GM12891 (cell line): ENCODE measurements around the gene EFL1.
A peak's percentile ranks its signal among the peaks of the same experiment; 100 is the strongest.

Experiments used
- DNase-seq: peaks from one replicate; pipeline ENCODE4 v3.0.0; 2011; ENCODE audit warnings: low spot score; ENCODE audit not compliant: insufficient read length
- FAIRE-seq: peaks from 2 replicates; lab custom pipeline; 2011; peaks lifted over from hg19 to GRCh38; lab: Jason Lieb, UNC
- PAX5 ChIP-seq: IDR thresholded peaks from 2 replicates; pipeline ENCODE4 v1.6.1; 2011; ENCODE audit warnings: low read length, moderate library complexity, mild to moderate bottlenecking; ENCODE audit not compliant: insufficient read depth, severe bottlenecking
- POLR2A ChIP-seq: IDR thresholded peaks from 2 replicates; pipeline ENCODE4 v1.6.1; 2011; ENCODE audit warnings: low read depth, low read length, control low read depth
- POLR2AphosphoS5 ChIP-seq: IDR thresholded peaks from 2 replicates; pipeline ENCODE4 v1.6.1; 2011; ENCODE audit warnings: low read depth, low read length, control low read depth
- POU2F2 ChIP-seq: IDR thresholded peaks from 2 replicates; pipeline ENCODE4 v1.6.1; 2011; ENCODE audit warnings: low read depth, mild to moderate bottlenecking, control low read depth, low read length, moderate library complexity
- SPI1 ChIP-seq: IDR thresholded peaks from 2 replicates; pipeline ENCODE4 v1.6.1; 2011; ENCODE audit warnings: low read depth, low read length, control low read depth
- TAF1 ChIP-seq: IDR thresholded peaks from 2 replicates; pipeline ENCODE4 v1.6.1; 2011; ENCODE audit warnings: low read depth, low read length, control low read depth

Gene EFL1

DNA sequence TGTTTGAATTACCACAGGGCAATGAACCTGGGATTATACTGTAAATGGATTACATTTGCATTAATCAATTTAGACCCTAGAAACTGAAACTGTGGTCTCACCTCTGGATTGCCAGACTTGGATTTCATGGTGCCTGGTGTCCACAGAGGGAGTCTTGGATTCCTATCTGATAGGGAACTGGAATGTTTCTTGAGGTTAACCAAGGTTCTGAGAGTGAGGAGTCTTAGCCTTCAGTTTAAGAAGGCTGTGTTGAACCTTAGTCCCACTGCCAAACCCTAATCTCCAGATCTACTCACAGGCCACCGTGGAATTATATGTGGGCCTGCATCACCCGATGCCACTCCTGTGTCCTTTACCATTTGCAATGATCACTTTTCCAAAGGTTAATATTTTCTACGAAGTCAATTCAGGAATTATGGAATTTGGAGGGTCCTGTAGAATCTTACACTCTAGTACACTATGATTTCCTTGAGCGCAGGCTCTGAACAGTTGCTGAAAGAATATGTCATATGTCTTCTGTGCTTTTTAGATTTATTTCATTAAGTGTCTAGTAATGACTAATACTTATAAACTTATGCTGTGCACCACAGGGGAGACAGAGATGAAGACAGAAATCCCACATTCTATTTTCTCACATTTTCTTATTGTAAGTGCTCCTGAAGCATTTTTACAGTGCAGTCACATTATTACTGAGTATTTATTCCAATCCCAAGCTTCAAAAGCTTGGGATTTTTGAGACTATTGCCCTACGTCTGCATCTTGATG is 87.9 kb downstream of the EFL1 start:
- TF ChIP-seq TAF1 (no peak), POLR2AphosphoS5 (no peak), POU2F2 (no peak)
- DNase-seq (no peak), FAIRE-seq (no peak)

DNA sequence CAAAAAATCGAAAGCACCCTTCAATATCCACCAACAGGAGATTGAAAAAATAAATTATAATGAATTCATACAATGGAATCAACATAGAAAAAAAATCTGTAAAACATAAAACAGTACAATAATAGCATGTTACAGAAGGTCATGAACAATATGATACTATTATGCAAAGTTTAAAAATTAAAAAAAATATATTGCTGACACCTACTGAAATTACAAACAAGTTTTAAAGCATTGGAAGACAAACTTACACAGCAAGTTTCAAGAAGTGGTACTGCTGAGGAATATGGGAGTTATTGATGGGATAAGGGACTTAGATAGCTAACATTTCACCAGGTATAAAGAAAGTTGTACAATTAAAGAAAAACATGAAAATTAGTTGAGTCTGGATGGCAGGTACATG is 89.4 kb downstream of the EFL1 start:
- FAIRE-seq: no peak
- DNase-seq: no peak
- TF ChIP-seq POU2F2: no peak
- TF ChIP-seq POLR2AphosphoS5: no peak
- no peak for TF ChIP-seq TAF1
- no peak for TF ChIP-seq SPI1
- no peak for TF ChIP-seq PAX5

DNA sequence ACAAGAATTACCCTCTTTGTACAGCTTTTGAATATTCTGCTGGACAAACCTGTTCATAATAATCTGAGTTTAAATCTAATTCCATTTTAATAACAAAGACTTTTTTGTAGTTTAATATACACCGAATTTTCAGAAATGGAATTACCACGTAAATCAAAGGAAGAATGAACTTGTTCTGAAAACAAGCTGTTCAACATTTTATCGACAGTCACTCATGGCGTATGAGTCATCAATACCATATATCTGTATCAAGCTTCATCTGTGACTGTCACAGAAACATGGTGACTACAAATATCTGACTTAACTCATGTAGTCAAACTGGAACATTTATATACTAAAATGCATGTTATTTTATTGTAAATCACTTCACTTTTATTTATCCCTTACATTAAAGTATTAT is 90.0 kb downstream of the EFL1 start:
- TF ChIP-seq SPI1 (no peak), POU2F2 (no peak), POLR2AphosphoS5 (no peak), PAX5 (no peak), POLR2A (no peak), TAF1 (no peak)
- FAIRE-seq: no peak
- DNase-seq: no peak

DNA sequence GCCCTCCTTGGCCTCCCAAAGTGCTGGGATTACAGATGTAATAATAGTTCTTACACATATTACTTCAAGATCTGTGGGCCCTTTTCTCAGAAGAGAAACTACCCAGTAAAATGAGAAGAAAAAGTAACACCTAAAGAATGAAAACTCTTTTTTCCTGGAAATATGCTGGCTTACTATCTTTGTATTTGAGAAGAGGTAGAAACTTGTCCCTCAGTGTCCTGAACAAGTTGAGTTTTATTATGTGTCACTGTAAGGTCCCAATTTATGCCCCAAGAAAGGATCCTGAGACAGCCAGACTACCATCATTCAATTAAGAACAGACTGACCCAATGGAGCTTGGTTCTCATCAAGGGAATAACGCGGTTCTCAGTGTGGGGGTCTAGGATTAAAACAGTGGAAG is 93.8 kb downstream of the EFL1 start:
- no peak for TF ChIP-seq SPI1
- TF ChIP-seq PAX5: no peak
- TF ChIP-seq POLR2AphosphoS5: no peak
- no peak for TF ChIP-seq TAF1
- TF ChIP-seq POLR2A: no peak
- TF ChIP-seq POU2F2: no peak
- FAIRE-seq (no peak), DNase-seq (no peak)

DNA sequence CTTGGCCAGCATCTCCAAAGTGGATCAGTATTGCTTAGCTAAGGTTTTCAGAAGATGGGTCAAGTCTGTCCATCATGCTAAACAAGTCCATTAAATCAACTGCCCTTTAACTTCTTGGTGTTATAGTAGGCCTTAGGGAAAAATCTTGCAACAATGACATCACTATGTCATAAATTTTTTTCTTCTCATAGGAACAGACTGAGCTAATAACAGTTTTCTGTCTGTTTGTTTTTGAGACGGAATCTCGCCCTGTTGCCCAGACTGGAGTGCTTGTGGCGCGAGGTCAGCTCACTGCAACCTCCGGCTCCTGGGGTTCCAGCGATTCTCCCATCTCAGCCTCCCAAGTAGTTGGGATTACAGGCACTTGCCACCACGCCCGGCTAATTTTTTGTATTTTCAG is 94.2 kb downstream of the EFL1 start:
- FAIRE-seq (no peak), DNase-seq (no peak)
- TF ChIP-seq POU2F2: no peak
- TF ChIP-seq POLR2A: no peak
- no peak for TF ChIP-seq SPI1

DNA sequence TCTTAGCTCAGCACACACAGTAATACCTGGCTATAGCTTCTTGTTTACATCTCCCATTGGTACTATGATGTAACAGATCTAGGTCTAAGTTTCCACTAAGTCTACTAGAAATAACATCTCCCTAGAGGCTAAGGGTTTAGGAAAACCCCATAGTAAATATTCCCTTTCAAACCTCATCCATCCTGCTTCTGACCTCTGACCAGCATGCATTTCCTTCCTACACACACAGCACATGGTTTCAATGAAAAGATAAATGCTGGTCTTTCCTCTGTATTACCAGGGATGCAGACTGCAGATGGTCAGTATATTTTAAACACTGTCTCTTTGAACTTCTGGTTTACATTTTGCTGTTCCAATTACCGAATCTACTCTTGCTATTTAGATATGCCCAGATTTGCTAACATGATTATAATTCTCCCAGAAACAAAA is 96.6 kb downstream of the EFL1 start:
- DNase-seq: no peak
- no peak for TF ChIP-seq POLR2AphosphoS5
- TF ChIP-seq POLR2A: no peak
- no peak for TF ChIP-seq TAF1
- no peak for TF ChIP-seq POU2F2
- TF ChIP-seq SPI1: no peak
- TF ChIP-seq PAX5: no peak
- peak; percentile 82 for FAIRE-seq

DNA sequence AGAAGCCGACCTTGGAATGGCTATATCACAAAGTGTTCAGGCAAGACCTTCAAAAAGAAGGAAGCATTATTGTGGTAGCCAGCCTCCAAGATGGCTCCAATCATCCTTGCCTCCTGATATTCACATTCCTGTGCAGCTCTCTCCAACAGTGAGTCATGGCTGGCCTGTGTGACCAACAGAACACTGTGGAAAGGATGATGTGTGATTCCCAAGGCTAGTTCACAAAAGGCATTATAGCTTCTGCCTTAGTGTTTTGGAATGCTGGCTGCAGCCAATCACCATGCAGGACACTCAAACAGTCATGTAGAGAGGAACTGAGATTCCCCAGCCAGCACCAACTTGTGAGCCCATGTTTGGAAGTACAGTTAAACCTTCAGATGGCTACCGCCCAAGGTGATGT is 102.6 kb downstream of the EFL1 start:
- no peak for TF ChIP-seq PAX5
- no peak for TF ChIP-seq TAF1
- peak; percentile 39 for TF ChIP-seq SPI1
- peak; percentile 50 for FAIRE-seq
- no peak for DNase-seq

DNA sequence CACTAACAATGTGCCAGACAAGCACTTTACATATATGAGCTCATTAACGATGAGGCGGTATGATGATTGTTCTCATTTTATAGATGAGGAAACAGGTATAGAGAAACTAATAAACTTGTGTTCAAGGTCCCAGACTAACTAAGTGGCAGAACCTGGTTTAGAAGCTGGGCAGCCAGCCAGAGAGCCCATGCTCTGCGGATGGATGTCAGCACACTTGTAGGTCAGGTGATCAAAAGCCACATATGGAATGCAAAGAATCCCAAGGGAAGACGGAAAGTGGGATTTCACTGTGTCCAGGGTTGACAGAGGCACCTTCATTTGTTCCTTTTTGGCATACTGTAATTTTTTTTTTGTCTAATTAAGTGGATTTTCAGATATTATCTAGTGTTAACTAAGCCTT is 103.7 kb downstream of the EFL1 start:
- TF ChIP-seq POU2F2 (no peak), POLR2AphosphoS5 (no peak), PAX5 (no peak), POLR2A (no peak), TAF1 (no peak), SPI1 (no peak)
- no peak for FAIRE-seq
- DNase-seq: no peak

DNA sequence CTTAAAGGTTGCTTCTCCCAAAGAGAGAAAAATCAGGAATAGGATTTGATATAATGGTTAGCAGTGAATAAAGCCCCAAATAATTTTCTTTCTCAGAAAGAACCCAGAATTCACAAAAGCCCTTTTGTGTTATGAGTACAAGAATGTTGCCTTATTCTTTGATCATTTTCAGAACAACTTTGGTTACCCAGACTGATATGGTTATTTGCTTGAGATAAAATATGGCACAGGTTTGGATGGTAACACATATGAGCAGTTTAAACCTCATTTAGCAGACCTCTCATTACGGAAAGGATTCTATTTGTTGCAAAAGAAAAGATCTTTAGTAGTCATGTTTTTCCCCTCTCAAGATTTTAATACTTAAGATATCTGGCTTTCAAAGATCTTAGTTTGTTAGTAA is 111.9 kb downstream of the EFL1 start:
- FAIRE-seq (no peak), DNase-seq (no peak)
- TF ChIP-seq POU2F2 (no peak), TAF1 (no peak), POLR2A (no peak), PAX5 (no peak), POLR2AphosphoS5 (no peak), SPI1 (no peak)

DNA sequence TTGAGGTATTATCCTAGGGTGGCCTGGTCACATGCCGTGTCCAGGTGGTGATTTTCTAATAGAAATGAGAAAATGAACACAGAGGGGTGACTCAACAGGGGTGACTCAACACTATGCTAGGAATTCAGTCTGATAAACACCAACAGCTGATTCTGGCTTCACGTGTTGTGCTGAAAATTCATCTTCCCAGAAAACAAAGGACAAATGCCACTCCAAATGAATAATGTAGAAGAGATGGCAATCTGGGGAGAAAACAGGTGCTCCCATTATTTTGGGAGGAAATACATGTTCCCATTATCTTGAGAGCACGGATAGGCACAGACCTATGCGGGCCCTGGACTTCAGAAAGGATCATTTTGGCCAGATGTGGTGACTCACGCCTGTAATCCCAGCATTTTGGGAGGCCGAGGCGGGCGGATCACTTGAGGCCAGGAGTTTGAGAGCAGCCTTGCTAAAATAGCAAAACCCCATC is 115.5 kb downstream of the EFL1 start:
- no peak for TF ChIP-seq TAF1
- no peak for TF ChIP-seq SPI1
- no peak for TF ChIP-seq POLR2AphosphoS5
- no peak for TF ChIP-seq POU2F2
- no peak for DNase-seq
- FAIRE-seq: no peak
